Heart left ventricle (tissue), 13 donors: ENCODE results near the gene PCK2.

Source experiments
- POLR2A ChIP-seq, 2 donors: fragments of 450-650 bp; IDR thresholded peaks; one replicate each; pipeline ENCODE4 v1.6.1; 2017; ENCODE audit warnings: antibody characterized with exemption in 2 of 2, mild to moderate bottlenecking in 2 of 2, moderate library complexity in 2 of 2
- TF ChIP-seq, protein P1 (sequence below), 12 donors: fragments of 200-600 bp; sonication (generic) in 4 of 12; IDR thresholded peaks; one replicate each; pipeline versions ENCODE4 v1.5.0 to v1.8.0; 2018 to 2022; ENCODE audit warnings: antibody characterized with exemption in 12 of 12, mild to moderate bottlenecking in 5 of 12
- donor health status: ischemic (EF 13 %, LVEDD 7.1; RV severe dilation, severe dysfunction).
- donor health status: DM: no; HTN: yes; CAD: no.
- donor health status: DM: no; HTN: no; CAD: no.
- donor health status: ischemic (EF 25% LVEDD 6.9; RV normal size, moderate dysfunction).
- donor health status: ischemic (EF 25% LVEDD 5.7; RV mildly dilated, moderate dysfunction).
- donor health status: ischemic (EF 35%, LVEDD 5.7; RV mildly dilated, moderate dysfunction).
- donor health status: nonischemic (EF 11% LVEDD 7.7; RV severe dilation, severe dysfunction).
- donor health status: DM: yes; HTN: yes; CAD: no.
- donor health status: PGD.
- donor health status: ischemic (EF 29% LVEDD 5.4; RV normal size, mild dysfunction).
- donor health status: nonischemic (EF 23%, LVEDD 6.1; RV moderate dilation, normal function).

DNA sequence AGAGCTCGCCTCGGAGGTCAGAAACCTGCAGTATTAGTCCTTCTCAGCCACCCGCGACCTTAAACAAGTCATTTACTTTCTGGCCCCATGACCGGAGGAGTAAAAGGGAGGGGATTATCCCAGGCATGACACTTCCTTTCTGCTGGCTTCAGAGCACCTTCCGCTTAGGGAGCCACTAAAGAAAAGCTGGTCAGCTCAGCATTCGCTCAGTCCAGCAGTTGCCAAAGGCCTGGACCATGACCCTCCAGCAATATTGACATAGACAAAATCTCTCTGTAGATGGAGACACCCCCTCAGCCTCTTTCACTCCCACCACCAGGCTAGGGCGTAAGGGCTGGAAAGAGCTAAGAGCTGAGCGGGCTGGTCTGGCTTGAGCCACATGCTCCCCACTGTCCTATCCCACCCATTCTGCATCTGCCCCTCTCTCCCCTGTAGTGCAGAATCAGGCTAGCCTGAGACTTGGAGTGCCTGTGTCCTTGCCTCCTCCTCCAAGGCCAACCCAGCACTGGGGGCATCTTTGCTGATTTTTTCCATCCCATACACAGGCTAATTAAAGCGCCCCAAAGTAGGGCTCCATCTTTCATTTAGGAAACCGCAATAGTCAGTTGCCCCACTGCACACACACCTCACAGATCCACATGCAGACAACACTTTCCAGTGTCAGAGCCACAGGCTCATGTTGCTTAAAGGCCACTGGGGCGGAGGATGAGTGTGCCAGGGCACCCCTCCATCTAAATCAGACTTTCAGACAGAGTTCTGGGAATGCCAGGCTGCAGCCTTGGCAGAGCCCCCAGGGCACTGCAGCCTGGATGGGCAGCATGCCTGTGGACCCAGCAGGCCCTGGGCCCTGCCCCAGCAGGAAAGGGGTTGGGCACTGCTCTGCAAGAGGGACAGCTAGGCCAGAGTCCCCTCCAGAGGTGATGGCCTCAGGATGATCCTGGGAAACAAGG is 26.7 kb upstream of the PCK2 start:
- TF ChIP-seq, protein P1, sequence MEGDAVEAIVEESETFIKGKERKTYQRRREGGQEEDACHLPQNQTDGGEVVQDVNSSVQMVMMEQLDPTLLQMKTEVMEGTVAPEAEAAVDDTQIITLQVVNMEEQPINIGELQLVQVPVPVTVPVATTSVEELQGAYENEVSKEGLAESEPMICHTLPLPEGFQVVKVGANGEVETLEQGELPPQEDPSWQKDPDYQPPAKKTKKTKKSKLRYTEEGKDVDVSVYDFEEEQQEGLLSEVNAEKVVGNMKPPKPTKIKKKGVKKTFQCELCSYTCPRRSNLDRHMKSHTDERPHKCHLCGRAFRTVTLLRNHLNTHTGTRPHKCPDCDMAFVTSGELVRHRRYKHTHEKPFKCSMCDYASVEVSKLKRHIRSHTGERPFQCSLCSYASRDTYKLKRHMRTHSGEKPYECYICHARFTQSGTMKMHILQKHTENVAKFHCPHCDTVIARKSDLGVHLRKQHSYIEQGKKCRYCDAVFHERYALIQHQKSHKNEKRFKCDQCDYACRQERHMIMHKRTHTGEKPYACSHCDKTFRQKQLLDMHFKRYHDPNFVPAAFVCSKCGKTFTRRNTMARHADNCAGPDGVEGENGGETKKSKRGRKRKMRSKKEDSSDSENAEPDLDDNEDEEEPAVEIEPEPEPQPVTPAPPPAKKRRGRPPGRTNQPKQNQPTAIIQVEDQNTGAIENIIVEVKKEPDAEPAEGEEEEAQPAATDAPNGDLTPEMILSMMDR (IDR thresholded peaks at IDR 0.05): no peak
- TF ChIP-seq POLR2A (IDR thresholded peaks at IDR 0.05): no peak
